AG10803 (cell line): ENCODE results near the gene GATB.
A peak's percentile ranks its signal among the peaks of the same experiment; 100 is the strongest.

Source experiments
- DNase-seq: peaks from one replicate; pipeline ENCODE4 v3.0.0; 2010; ENCODE audit warnings: low read depth
- H3K4me3 ChIP-seq: 2 replicates; pipeline ENCODE4 v1.5.1; 2011; ENCODE audit warnings: mild to moderate bottlenecking, low read length, control low read depth
- TF ChIP-seq, protein P1 (sequence below): conservative IDR thresholded peaks from 2 replicates; pipeline ENCODE4 v1.5.1; 2011; ENCODE audit warnings: mild to moderate bottlenecking, low read length, control low read depth, inconsistent platforms

Gene GATB

DNA sequence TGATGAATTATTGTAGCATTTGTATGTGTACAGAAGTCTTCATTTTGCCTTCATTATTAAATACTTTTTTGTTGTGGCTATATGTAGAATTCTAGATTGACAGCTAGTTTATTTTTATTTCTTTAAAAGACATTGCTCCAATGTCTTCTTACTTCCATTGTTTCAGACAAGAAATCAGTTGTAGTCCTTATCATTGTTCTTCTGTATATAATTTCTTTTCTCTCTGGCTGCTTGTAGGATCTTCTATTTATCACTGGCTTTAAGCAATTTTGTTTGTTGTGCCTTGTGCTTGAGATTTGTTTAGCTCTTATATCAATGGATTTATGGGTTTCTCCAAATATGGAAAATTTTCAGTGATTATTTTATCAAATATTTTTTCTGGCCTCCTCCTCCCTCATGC is 13.5 kb upstream of the GATB start:
- no peak for DNase-seq
- no peak overlapping the region for H3K4me3 ChIP-seq
- TF ChIP-seq, protein P1, sequence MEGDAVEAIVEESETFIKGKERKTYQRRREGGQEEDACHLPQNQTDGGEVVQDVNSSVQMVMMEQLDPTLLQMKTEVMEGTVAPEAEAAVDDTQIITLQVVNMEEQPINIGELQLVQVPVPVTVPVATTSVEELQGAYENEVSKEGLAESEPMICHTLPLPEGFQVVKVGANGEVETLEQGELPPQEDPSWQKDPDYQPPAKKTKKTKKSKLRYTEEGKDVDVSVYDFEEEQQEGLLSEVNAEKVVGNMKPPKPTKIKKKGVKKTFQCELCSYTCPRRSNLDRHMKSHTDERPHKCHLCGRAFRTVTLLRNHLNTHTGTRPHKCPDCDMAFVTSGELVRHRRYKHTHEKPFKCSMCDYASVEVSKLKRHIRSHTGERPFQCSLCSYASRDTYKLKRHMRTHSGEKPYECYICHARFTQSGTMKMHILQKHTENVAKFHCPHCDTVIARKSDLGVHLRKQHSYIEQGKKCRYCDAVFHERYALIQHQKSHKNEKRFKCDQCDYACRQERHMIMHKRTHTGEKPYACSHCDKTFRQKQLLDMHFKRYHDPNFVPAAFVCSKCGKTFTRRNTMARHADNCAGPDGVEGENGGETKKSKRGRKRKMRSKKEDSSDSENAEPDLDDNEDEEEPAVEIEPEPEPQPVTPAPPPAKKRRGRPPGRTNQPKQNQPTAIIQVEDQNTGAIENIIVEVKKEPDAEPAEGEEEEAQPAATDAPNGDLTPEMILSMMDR = no peak

DNA sequence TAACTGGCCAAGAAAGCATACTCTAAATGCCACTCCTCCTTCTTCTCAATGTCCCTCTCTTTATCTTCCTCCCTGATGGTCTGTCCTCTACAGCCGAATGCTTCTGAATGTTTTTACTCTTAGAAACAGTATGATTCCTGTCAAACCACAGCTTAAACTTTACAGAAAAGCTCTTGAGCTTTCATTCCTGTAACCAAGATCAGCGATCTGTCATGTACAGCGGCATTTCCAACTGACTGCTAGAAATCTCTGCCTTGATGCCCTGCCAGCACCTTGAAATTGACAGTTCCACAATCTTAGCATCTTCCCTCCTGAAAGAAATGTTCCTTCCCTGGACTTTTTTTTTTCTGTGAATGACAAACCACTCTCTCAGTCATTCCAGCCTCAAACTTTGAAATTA is 11.5 kb upstream of the GATB start:
- TF ChIP-seq, protein P1 = no peak

DNA sequence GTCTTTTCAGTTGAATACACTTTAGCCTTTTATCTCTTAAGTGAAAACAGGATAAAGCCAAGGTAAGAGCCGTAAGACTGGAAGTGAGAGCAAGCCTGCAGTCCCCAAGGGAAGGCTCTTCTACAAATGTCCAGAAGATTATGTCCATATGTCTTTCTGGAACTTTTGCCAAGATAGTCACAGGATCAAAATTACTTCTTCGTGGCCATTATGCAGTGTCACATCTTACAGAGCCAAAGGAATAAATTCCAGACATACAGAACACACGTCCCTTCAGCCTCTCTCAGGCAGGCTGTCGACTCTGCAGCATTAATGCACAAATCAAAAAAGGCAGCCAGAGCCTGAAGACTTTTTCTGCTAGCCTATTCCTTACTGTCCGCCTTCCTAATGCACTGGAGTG is 10.9 kb upstream of the GATB start:
- DNase-seq = peak; percentile 54
- TF ChIP-seq, protein P1 = no peak
- H3K4me3 ChIP-seq = no peak overlapping the region

More for the DNA sequence above, 11.5 kb upstream of the GATB start:
- DNase-seq = no peak
- no peak overlapping the region for H3K4me3 ChIP-seq

DNA sequence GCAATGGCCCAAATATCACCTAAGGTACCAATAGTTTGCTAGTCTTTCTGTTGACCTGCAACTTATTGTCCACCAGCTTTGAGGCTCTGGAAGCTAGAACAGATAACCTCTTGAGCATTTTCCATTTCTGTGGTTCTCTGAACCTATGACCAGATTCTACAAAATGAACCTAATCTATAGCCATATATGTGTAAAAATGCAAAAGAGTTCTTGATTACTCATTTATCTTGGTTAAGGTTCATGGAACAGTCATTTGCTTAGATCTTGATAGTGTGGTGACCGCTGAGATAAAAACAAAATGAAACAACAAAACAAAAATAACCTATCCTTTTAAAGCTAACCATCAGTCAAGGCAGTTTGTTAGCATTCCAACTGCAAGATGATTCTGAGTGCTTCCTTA is 9.3 kb upstream of the GATB start:
- DNase-seq = no peak
- H3K4me3 ChIP-seq = no peak overlapping the region
- TF ChIP-seq, protein P1 = no peak

DNA sequence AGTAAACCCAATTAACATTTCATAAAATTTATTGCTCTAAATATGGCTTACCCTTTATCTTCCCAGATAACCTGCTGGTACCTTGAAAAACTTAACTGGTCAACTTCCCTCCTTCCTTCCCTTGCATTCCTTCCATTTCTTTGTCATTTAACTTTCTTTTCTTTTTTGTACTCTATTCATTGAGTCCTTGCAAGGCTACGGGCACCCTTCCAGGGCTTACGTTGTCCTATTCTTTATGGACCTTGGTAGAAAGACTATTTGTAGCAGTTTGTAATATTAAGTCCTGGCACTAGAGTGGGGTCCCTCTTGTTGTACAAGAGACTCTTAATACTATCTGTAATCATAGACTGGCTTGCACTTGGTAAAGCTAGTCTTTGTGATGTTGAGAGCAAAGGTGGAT is 8.0 kb upstream of the GATB start:
- TF ChIP-seq, protein P1 = no peak
- no peak for DNase-seq
- no peak overlapping the region for H3K4me3 ChIP-seq

DNA sequence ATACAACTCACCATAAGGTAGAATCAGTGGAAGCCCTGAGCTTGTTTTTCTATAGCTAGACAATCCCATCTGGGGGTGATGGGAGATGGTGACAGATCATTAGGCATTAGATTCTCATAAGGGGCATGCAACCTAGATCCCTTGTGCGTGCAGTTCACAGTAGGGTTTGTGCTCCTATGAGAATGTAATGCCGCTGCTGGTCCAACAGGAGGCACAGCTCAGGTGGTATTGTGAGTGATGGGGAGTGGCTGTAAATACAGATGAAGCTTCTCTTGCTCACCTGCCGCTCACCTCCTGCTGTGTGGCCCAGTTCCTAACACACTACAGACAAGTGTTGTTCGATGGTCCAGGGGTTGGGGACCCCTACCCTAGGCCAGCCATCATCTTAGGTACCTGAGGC is 5.9 kb upstream of the GATB start:
- TF ChIP-seq, protein P1 = no peak
- H3K4me3 ChIP-seq = no peak overlapping the region
- DNase-seq = no peak

DNA sequence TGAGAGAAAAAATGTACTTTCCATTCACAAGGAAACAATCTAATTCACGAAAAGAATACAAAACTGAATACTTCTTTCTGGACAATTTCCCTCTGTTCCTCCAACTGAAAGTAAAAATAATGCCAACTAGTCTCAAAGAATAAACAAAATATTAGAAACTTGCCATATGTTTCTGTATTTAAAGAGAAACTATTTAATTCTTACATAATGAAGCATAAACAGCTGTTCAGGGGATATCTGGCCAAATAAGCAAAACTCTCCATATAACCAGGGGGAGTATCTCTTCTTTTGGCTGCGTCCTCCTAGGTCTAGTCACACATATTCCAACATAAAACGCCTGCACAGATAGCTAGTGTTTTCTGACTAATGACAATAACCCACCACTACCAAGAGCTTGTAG is 805 bp downstream of the GATB start:
- H3K4me3 ChIP-seq = peak overlapping the region; percentile 92
- TF ChIP-seq, protein P1 = no peak
- no peak for DNase-seq
